Non-pigmented ciliary epithelial cell (primary cell): ENCODE measurements around the gene FCHSD1.
A peak's percentile ranks its signal among the peaks of the same experiment; 100 is the strongest.

Source experiments
- DNase-seq: peaks from one replicate; pipeline ENCODE4 v3.0.0-alpha.2; 2010; ENCODE audit warnings: low read depth

The FCHSD1 gene

DNA sequence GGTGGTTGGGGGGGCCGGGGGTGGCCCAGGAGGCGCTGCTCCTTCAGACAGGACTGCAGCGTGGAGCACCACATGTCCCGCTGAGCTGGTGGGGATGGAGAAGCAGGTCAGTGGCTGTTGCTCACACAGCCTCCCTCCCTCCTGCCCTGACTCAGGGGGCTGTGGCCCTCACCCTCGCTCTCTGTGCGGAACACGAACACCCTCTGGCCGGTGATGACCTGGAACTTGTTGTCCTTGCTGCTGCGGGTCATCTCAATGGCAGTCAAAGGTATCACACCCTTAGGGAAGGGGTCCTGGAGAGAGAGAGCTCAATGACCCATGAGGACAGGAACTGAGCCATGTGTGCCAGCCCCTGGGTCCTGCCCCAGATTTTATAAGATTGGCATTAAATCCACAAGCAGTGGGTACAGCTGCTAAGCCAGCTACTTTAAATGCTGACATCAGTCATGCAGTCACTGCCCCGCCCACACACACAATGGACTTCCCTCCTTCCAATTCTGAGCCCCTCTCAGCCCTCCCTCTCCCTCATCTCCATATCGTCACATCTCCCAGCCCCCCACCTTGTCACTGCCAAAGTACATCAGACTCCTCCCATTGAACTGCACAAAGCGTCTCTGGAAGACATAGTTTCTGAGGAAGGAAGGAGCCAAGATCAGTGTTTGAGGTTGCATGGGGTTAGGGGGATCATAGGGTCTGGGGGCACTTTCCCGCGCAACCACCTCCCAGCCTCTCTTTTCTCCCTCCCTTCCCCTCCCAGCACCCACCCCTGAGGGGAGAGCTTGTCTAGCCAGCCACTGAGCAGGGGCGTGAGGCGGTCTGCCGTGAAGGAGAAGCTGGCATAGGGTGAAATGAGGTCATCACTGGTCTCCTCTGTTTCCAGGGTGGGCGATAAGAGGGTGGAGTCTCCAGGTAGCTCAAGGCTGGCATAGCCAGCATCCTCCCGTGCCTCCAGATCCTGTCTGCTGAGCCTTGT, 21.9 kb upstream of the FCHSD1 start:
- DNase-seq: no peak

DNA sequence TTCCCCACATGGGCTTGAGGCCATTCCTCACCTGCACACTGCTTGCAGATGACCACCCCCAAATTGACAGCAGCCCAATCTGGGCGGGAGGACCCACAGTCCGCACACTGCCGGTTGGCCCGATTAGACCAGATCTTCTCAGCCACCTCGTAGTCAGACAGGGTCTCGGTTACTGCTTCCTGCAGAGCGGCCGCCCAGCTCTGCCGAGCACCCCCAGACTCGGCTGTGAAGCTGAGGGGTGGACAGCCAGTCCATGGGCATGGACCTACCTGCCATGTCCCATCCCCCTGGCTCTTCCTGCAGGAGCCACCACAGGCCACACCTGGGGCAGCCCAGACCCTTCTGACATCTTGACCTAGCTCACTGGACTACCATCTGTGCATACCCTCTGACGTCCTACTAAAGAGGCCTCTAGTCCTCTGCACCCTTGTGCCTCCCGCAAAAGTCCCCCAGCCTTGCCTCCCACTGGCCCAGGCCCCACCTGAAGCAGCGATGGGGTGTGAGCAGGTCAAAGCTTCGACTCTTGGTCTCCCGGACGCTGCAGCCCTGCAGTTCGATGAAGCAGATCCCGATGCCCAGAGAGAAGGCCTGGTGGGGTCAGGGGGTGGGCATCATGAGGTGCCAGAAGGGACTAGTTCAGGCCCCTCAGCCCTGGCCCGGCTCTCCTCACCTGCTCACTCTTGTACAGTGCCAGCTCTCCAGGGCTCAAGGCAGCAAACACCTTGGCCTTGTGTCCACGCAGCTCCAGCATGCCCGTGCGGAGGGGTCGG, 21.0 kb upstream of the FCHSD1 start:
- no peak for DNase-seq

DNA sequence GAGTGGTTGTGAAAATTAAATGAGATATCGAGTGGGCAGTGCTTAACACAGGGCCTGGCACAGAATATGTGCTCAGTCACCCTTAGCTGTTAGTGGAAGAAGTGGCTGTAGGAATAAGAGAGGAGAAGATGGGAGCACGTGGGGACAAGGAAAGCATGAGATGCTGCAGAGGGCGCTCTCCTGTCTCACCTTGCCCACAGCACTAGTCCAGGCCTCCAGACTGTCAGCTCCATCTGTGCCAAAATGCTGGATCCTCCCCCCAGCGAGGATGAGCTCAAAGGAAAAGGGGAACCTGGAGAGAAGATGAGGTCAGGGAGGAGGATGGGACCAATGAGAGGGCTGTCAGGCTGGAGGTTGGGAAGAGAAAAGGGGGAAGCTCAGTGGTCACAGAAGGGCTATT, 18.3 kb upstream of the FCHSD1 start:
- no peak for DNase-seq

DNA sequence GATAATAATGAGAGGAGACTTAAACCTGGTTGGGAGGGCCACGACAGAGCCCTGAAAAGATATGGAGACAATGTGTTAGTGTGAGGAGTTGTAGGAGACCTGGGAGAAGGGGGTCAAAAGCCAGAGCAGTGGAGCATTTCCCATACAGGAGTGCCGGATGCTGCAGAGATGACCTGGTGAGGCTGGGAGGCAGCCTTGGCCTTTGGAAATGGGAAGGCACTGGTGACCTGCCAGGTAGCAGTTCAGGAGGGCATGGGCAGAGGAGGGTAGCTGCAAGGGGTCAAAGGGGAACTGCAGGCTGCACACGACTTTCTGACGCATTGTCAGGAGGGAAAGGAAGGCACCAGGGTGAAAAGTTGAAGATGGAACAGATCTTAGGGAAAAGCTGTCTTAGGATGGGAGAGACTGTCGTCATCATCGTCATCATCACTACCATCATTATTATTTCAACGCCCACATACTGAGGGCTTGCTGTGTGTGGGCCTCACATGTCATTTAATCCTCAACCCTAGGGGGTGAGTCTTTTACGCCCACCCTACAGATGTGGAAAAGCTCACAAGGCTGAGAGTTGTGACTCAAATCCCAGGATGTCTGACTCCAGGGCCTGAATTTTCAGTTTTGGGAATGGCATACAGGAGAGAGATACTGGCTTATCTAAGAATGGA, 17.5 kb upstream of the FCHSD1 start:
- no peak for DNase-seq

DNA sequence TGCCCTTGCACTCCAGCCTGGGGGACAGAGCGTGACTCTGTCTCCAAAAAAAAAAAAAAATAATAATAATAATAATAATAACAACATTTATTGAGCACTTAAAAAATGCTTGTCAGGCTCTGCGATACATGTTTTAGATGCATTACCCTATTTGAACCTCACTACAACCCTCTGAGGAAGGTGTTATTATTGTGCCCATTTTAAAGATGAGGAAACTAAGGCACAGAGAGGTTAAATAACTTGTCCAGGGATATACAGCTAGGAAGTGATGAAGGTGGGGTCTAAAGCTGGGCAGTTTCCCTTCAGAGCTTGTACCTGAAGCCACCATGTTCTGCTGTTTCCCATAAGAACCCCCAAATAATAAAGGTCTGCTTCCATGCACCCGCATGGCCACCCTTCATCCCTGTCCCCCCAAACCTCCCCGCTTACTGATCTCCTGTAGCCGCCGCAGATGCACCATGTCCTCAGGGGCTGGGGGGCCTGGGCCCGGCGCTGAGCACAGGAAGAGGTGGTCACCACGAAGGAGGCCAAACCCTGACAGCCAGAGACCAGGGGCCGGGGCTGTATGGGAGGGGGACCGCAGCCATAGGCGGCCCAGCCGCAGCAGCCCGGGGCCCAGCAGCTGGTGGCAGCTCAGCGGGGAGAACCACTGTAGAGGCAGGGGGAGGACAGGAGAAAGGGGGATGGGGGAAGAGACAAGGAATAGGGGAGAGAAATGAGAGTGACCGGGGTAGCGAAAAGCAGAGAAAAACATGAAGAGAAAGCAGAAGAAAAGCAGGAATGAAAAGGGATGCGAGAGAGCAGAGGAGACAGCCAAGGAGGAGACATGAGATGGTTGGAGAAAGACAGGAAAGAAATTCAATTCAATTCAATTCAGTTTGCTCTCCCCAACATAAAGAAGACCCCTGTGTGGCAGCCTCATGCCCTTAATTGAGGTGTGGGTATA, 15.1 kb upstream of the FCHSD1 start:
- DNase-seq: no peak

DNA sequence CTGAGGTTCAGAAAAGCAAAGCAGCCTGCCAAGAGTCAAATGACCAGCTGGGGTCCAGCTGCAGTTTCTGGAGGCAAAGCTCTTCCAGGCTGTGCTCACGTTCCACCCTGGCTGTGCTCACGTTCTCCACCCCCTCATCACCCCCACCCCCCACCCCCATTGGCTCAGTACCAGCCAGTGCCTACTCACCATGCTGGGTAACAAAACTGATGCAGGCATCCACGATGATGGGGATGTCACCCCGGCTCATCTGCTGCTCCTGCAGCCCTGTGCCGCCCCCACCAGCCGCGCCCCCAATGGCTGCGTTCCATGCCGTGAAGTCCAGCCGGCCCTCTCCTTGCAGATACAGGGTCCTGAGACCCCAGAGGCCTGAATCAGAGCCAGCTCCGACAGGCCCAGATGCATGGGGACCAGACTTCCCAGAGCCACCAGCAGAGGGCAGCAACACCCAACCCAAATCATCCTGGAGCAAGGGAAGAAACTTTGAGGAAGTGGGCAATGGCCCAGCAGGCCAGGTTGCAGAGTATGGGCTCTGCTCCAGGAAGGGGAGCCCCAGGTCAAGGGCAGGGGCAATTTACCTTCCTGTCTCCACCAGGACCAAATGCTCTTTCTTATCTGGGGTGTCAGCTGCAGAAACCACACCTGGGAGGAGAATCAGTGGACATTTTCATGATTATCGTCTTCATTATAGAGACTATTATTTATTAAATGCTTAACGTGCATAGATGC, 13.7 kb upstream of the FCHSD1 start:
- DNase-seq: no peak

DNA sequence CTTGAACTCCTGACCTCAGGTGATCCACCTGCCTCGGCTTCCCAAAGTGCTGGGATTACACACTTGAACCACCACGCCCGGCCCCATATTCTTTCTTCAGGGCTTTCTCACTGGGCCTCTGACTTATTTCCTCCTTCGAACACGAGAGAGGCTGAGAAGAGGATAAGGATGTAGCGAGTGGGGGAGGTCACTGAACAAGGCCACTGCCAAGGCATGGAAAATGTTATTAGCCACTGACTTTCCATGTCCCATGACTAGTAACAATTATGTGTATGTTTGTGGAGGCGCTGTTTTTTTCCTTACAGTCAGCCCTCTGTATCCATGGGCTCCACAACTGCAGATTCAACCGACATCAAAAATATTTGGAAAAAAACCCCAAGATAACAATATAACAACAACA, 12.3 kb upstream of the FCHSD1 start:
- no peak for DNase-seq

DNA sequence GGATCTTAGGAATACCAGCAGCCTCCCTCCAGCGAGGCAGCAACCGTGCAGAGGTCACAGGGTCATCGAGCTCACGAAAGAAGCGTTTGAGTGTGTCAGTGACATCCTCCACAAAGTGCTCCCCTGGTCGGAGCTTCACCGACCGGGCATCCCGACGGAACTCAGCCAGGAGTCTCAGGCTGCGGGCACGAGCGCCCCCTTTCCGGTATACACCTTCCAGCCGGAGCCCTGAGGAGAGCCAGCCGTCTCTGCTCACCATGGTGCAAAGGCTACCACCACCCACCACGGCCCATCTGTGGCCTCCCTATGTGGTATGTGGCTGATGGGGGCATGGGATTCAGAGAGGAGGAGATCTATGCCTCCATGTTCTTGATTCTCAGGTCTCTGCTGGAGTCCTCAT, 10.8 kb upstream of the FCHSD1 start:
- no peak for DNase-seq

DNA sequence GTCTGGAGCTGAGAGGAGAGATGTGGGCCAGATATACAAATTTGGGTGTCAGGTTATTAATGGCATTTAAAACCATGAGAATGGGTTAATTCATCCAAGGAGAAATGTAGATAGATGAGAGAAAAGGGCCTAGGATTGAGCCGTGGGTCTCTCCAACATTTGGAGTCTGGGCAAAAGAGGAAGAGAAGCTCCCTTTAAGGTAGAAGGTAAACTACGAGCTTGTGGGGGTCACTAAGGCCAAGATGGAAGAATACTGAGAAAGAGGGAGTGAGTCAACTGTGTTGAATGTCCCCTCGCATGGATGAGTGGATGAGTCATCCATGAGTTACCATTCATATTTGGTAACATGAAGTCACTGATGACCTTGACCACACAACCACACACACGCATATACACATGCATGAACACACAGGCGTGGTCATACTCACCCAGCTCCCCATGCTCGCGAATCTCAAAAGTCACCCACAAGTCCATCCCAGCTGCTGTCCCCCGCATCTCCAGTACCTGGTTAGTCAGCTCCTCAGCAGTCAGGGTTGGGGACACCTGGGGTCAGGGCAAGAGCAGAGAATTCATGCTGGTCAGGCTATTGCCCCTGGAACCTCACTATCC, 6.8 kb upstream of the FCHSD1 start:
- peak; percentile 98 for DNase-seq

DNA sequence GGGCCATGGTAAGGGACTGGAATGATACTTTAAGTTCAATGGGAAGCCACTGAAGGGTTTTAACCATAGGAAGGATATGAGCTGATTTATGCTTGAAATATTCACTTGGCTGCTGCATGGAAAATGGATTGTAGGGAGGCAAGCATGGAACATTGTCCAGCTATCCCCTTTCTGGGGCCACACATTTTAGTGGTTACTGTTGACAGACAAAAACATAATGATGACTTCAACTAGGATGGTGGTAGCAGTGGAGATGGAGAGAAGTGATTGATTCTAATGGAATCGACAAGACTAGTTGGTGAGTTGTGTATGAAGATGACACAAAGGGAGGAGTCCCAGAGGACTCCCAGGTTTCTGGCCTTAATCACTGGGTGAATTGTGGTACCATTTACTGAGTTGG, 6.2 kb upstream of the FCHSD1 start:
- DNase-seq: no peak

DNA sequence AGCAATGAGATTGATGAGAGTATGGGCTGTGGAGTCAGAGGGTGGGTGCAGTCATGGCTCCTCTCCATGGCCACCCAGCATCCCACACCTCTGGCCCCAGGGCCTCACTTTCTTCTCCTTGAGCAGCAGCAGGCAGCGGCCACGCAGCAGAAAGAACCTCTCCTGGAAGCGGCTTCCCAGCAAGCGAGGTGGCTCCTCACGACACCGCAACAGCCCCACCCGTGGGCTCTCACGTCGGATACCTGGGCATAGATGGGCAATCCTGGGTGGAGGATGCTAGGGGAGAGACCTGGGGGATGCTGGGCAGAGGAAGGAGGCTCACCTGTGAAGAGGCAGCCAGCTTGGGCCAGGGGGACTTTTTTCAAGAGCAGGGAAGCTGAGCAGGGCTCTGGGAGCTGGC, 5.2 kb upstream of the FCHSD1 start:
- no peak for DNase-seq

DNA sequence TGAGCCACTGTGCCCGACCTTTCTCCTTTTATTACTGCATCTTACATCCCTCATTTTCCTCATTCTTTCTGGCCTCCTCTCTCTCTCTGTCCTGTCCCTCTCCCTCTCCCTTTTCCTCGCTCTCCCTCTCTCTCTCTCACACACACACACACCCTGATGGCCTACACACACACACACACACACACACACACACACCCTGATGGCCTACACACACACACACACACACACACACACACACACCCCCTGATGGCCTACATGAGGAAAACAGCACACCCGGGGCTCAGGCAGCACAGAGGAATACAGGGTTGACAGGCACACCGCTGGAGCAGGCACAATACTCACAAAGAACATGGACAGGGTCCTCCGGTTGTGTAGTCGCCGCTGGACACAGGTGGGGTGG, 3.8 kb upstream of the FCHSD1 start:
- no peak for DNase-seq

DNA sequence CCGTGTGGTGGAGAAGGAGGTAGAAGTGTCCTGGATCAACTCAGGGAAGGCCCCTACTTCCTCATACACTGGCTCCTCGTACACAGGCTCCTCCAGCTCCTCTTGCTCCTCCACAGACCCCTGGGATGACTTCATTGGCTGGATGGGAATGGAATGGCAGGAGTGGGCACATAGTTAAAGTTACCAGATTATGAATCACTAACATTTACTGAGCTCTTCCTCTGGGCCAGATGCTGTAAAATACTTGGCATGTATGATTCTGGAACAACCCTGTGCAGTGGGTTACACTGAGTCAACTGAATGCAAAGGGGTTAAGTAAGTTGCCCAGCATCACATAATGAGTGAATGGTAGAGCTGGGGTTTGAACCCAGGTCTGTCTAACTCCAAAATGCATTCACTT, 3.1 kb upstream of the FCHSD1 start:
- DNase-seq: peak; percentile 82

DNA sequence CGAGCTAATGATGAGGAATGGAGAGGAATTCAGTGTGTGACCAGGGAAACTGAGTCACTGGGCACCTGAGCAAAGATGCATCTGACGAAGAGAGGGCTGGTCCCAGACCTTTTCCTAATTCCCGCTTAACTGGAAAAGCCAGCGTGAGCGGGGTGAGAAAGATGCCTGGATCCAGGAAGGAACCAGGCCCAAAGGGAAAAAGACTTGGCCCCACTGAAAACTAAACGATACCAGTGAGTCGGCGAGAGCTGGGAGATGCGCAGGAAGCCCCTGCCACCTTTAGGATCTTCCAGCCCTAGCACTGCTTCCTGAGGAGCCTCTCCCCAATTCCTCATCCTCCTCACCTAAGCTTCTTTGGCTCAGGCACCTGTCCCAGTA, 499 bp upstream of the FCHSD1 start:
- no peak for DNase-seq

DNA sequence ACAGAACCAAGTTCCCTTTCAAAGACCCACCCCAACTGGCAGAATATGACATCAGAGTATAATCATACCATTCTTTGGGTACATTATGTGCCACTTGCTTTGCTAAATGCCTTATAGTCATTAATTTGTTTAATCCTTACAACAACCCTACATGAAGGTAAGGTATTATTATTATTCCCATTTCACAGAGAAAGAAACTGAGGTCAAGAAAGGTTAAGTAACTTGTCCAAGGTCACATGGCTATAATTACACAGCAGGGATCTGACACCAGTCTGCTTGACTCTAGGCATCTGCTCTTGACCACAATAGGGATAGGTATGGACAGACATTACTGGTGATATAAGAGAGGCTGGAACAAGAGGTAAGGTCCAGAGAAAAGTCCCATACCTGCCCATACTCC, 1.2 kb downstream of the FCHSD1 start:
- no peak for DNase-seq

DNA sequence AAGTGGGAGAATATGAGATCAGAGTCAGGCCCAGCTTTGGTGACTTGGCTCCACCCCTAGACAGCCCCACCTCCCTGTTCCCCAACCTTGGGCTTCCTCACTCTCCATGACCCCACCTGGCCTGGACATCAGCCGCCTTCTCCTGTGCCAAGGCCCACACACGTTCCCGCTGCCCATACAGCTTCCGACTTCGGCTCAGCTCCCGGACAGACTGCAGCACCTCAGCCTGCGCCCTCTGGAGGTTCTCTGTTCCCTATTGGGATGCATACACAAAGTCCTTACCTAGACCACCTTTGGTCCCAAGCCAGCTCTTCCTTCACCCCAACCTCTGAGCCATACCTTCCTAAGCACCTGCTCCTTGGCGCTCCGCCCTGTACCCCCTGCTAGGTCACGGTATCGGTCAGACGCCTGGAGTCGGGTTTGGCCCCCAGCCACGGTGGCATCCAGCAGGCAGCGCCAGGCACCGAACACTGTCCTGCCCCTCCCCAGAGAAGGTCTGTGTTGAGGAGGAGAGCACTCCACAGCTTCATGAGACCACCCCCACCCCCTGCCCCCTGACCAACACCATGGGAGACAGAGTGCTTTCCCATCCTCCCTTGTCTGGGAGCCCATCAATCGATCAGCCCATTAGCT, 2.0 kb downstream of the FCHSD1 start:
- DNase-seq: no peak

DNA sequence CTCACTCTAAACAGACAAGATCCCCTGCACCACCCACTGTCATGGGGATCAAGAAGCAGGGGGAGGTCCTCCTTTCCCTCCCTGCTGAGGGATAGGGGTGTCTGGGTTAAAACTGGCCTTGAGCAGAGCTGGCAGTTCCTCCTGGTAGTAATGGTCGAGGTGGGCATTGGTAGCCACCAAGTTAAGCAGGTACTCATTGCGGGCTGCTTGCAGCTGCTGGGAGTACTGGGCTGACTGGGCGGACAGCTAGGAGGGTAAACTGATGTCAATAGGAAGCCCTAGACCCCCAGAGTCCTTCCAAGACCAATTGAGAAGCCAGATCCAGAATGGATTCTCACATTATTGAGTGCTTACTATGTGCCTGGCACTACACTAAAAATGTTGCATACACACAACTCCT, 3.4 kb downstream of the FCHSD1 start:
- DNase-seq: no peak

DNA sequence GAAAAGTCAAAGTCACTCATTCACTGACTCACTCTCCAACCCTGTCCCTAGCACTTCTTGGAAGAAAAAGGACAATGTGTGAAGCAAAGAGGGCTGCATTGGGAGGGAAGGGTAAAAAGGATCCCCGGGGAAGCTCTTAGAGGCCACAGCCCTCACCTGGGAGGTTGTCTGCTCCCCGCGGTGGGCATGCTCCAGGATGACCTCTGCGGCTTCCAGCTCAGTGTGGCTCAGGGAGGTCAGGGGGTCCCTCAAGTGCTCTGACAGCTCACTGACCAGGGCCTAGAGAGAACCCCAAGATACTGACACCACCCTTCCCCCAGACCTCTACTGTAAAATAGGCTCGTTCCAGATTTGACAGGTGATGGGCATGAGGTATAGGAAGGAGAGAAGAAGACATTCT, 4.0 kb downstream of the FCHSD1 start:
- no peak for DNase-seq

DNA sequence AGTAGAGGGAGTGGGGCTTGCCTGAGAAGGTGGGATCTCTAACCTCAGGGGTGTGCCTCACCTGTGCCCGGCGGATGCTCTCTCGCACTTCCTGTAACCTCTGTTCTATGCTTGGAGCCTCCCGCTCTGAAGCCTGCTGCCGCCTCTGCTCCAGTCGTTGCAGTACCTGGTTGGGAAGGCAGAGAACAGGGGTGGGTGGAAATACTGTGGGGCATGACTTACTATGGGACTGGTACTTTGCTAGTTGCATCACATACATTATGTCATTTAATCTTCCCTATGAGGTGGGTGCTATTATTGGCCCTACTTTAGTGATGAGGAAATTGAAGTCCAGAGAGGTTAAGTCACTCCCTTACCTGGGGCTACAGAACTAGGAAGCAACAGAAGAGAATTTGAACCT, 5.2 kb downstream of the FCHSD1 start:
- DNase-seq: no peak

DNA sequence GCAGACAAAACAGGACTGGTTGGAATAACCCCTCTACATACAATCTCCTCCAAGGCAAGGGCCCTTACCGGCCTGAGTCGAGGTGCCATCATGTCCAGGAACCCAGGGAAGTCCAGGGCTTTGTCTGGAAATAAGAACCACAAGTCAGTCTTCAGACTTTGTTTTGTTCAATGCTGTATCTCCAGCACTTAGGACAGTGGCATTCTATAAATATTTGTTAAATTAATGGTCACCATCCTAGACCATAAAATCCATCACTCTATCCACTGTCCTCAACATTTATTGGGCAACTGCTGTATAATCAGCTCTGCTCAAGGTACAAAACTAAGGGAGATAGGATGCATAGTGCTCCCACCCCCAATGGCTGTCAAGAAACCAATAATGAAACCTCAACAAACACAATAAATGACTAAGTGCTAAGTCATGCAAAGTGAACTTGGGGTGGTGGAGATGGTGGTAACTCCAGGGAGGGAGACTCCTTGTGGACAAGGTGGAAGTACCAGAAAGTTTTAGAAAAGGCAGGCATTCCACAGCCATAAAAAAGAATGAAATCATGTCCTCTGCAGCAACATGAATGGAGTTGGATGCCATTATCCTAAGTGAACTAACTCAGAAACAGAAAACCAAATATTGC, 9.5 kb downstream of the FCHSD1 start:
- DNase-seq: peak; percentile 56
